ENCODE results near the gene CHGA. TPM values are rescaled to one million over a fixed set of nuclear protein-coding genes. Genes with fewer than 3 reads are reported as not detected.

Gene CHGA
- total and polyA plus RNA-seq, 10 donors, result 0.09 to 0.20 TPM; not detected in 8

DNA sequence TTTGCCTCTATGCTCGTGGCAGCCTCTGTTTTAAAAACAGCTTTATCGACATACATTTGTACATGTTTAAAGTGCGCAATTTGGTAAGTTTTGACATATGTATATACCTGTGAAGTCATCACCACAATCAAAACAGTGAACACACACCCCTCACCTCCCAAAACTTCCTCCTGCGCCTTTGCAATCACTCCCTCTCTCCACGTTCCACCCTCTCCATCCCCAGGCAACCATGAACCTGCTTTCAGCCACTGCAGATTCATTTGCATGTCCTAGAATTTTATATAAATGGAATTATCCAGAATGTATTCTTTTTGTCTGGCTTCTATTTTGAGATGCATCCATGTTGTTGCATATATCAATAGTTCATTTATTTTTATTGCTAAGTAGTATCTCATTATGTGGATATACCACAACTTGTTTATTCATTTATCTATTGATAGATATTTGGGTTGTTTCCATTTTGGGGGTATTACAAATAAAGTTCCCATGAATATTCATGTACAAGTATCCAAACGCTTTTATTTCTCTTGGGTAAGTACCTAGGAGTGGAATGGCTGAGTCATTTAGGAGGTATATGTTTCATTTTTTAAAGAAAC, 15.5 kb upstream of the CHGA start:
- Histone ChIP-seq H3K36me3 (no peaks in the 10 kb centered on the region), H3K27ac (no peak overlapping the region), H3K9me3 (no peaks in the 10 kb centered on the region), H3K4me1 (no peaks in the 10 kb centered on the region), H3K4me3 (no peak overlapping the region), H3K27me3 (replicated peaks in 1 of 7) (peaks cover 0 to 17% (median 13%) of the 10 kb centered on the region in 7 donors)
- WGBS, 5 donors, result 72 to 82% (median 75%) methylated on average over 6 of the region's 6 CpGs
- no peak for TF ChIP-seq POLR2AphosphoS5 (IDR thresholded peaks at IDR 0.05)
- intact Hi-C loops (cut with DNase I; ENCODE audit: low total_unique reads), result no loop called here
- no peak for DNase-seq

DNA sequence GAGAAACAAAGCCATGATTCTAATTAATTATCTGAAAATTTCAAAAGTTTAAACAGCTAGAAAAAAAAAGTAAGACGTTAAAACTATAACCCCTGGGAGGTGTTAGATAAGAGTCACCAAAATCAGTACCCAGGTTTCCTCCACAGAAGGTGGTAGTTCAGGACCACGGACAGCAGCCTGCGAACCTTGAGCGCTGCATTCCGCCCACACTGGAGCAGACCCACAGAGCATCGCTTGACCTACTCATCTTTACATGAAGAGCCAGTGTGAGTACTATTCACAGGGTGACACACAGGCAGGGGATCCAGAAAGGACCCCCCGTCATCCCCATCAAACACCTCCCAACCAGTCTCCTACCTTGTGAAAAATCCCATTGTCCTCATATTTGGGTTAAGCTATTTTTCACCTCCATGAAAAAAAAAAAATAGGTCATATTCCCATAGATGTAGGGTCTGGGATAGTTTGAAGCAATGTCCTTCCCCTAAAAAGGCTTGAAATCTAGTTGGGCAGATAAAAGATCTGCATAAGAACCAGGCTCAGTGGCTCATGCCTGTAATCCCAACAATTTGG, 8.8 kb upstream of the CHGA start:
- DNase-seq, result no peak

DNA sequence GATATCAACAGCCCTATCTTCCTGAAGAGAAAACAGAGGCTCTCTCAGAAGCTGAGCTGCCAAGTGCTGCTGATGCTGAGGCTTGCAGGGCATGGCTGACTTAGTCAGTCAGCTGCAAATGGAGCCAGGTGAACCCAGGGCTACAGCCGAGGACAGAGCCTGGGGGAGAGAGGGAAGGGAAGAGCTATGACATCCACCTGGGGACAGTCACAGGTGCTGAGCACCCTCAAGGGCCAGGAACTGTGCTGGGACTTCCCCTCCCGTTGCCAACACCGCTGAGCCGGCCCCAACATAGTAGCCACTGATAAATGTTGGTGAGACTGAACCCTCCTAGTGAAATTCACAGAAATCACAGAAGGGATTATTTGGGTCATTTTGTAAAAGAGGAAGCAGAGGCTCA, 6.7 kb upstream of the CHGA start:
- TF ChIP-seq POLR2AphosphoS5 (IDR thresholded peaks at IDR 0.05) (no peak), POLR2A (IDR thresholded peaks at IDR 0.05) (no peak)
- TF ChIP-seq, protein P1, sequence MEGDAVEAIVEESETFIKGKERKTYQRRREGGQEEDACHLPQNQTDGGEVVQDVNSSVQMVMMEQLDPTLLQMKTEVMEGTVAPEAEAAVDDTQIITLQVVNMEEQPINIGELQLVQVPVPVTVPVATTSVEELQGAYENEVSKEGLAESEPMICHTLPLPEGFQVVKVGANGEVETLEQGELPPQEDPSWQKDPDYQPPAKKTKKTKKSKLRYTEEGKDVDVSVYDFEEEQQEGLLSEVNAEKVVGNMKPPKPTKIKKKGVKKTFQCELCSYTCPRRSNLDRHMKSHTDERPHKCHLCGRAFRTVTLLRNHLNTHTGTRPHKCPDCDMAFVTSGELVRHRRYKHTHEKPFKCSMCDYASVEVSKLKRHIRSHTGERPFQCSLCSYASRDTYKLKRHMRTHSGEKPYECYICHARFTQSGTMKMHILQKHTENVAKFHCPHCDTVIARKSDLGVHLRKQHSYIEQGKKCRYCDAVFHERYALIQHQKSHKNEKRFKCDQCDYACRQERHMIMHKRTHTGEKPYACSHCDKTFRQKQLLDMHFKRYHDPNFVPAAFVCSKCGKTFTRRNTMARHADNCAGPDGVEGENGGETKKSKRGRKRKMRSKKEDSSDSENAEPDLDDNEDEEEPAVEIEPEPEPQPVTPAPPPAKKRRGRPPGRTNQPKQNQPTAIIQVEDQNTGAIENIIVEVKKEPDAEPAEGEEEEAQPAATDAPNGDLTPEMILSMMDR (IDR thresholded peaks at IDR 0.05 in 8 of 11, conservative IDR thresholded peaks at IDR 0.05 in 3 of 11), result no peak
- DNase-seq, result no peak
- intact Hi-C loops (cut with DNase I; ENCODE audit: low total_unique reads), result no loop called here
- H3K4me3 ChIP-seq, result no peak overlapping the region
- H3K27ac ChIP-seq, result no peak overlapping the region
- no peaks in the 10 kb centered on the region for H3K4me1 ChIP-seq
- H3K27me3 ChIP-seq (replicated peaks in 1 of 7), result peaks cover 0 to 44% (median 0%) of the 10 kb centered on the region in 7 donors
- no peaks in the 10 kb centered on the region for H3K36me3 ChIP-seq
- peaks cover 0 to 4% (median 0%) of the 10 kb centered on the region in 8 donors for H3K9me3 ChIP-seq
- WGBS, 5 donors, result 62 to 76% (median 72%) methylated on average over 4 of the region's 4 CpGs

More for the DNA sequence above, 8.8 kb upstream of the CHGA start:
- peaks cover 0 to 33% (median 0%) of the 10 kb centered on the region in 7 donors for H3K27me3 ChIP-seq (replicated peaks in 1 of 7)
- H3K36me3 ChIP-seq, result no peaks in the 10 kb centered on the region
- no peak overlapping the region for H3K27ac ChIP-seq
- intact Hi-C loops (cut with DNase I; ENCODE audit: low total_unique reads), result no loop called here
- no peaks in the 10 kb centered on the region for H3K4me1 ChIP-seq
- 7 to 12% (median 9%) methylated on average over 7 of the region's 7 CpGs for WGBS, 5 donors
- TF ChIP-seq, protein P1 (IDR thresholded peaks at IDR 0.05 in 8 of 11, conservative IDR thresholded peaks at IDR 0.05 in 3 of 11), result no peak
- TF ChIP-seq POLR2A (IDR thresholded peaks at IDR 0.05), result no peak
- no peak for TF ChIP-seq POLR2AphosphoS5 (IDR thresholded peaks at IDR 0.05)
- H3K9me3 ChIP-seq, result peaks cover 0 to 4% (median 0%) of the 10 kb centered on the region in 8 donors
- H3K4me3 ChIP-seq, result no peak overlapping the region

DNA sequence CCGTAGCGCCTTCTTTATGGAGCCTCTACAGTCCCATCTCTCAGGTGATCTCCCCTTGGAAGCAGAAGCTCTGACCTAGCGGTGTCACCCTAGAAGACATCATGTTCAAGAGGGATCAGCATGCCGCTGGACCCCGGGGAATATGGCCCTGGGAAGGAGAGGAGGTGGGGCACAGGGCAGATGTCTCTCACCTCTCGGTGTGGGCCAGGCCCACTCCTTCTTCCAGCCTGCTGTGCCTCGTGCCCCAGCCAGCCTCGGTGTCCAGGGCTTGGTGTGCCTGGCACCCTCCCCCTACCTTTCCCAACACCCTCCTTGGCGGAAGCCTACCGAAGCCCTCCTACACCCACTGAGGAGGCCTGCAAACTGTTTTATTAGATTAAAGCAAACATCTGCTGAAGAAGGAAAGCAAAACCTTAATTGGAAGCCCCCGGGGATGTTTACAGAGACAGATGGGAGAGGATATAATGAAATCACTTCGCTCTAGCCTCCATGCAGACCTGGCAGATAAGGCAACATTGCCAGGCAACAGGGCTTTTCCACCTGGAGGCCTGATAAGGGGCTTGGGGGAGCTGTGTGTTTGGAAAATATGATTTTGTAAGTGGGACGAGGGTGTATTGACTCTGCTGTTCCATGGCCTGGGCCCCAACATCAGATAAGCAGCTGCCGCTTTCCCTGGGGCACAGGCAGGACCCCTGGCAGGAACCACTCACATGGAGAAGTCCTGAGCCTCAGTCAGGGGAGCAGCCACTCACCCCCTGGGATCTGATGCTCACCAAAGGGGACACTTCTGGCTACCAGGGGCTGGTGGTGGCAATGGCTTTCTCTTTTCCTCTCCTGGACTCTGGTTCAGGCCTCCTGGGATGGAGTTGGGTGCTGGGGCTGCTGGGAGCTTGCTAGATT, 5.7 kb upstream of the CHGA start:
- 74 to 84% (median 81%) methylated on average over 13 to 14 of the region's 14 CpGs for WGBS, 5 donors
- no peaks in the 10 kb centered on the region for H3K4me1 ChIP-seq
- DNase-seq, result no peak
- peaks cover 0 to 4% (median 0%) of the 10 kb centered on the region in 8 donors for H3K9me3 ChIP-seq
- H3K27ac ChIP-seq, result no peak overlapping the region
- no peak overlapping the region for H3K4me3 ChIP-seq
- intact Hi-C loops (cut with DNase I; ENCODE audit: low total_unique reads), result no loop called here
- peaks cover 0 to 54% (median 3%) of the 10 kb centered on the region in 7 donors for H3K27me3 ChIP-seq (replicated peaks in 1 of 7)
- H3K36me3 ChIP-seq, result no peaks in the 10 kb centered on the region
- TF ChIP-seq, protein P1 (IDR thresholded peaks at IDR 0.05 in 8 of 11, conservative IDR thresholded peaks at IDR 0.05 in 3 of 11), result no peak
- TF ChIP-seq POLR2A (IDR thresholded peaks at IDR 0.05) (no peak), POLR2AphosphoS5 (IDR thresholded peaks at IDR 0.05) (no peak)
